GM21619 (cell line): ENCODE results near the gene TRAM2.

Source experiments
- ATAC-seq: cut with Tn5 transposase; IDR thresholded peaks from one replicate; pipeline ENCODE4 v1.9.1; 2021; ENCODE audit not compliant: unreplicated experiment

The TRAM2 gene

DNA sequence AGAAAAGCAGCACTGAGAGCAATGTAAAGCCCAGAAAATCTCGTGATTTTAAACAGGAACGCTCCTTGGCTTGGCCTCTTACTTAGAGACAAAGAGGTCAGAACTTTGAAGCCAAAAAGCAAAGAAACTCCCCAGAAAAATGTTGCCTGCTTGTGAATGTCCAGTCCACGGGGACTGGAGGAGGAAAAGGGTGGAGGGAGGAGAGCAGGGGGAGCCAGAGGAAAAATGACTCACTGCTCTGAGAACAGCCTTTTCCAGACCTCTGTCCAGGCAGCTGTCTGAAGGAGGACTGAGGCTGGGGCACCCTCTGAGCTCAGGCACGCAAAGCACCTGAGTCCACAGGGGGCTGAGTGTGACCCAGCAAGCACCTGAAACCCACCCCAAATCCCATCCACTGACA is 64.7 kb downstream of the TRAM2 start:
- ATAC-seq, result no peak

DNA sequence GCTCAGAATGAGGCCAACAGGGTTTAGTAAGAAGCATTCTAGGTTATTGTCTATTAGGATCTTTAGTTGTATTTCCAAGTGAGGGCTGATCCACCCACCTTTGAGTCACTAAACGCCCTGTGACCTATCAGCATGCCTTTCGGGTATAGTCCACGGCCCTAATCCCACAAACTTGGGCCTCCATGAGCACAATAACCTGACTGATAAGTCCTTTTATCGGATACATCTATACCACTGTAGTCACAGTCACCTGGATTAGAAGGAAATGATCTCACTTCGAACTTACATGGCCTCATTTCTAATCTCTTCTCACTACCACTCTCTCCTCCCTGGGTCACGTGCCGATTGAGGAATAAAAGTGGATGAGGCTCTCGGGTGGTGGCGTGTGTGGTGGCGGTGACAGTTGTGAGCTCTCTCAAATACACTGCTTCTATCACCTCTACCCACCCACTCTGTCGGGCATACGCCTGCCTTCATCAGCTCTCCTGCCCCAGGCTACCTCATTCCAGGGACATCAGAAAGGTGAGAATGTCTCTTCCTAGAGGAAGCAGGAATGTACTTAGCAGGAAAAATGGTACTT is 65.2 kb downstream of the TRAM2 start:
- no peak for ATAC-seq

DNA sequence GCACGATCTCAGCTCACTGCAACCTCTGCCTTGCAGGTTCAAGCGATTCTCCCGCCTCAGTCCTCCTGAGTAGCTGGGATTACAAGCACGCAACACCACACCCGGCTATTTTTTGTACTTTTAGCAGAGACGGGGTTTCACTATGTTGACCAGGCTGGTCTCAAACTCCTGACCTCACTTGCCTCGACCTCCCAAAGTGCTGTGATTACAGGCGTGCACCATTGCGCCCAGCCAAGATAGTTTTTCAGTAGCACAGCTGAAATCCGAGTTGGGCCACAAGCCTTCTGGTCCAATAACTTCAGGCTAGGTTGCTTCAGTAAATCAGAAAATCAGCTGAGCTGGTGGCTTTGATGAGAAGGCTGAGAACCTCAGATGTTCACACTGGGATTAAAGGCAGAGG is 65.7 kb downstream of the TRAM2 start:
- no peak for ATAC-seq

GRCh38 chr6:52510213-52510562 is 66.7 kb downstream of the TRAM2 start:
- no peak for ATAC-seq

DNA sequence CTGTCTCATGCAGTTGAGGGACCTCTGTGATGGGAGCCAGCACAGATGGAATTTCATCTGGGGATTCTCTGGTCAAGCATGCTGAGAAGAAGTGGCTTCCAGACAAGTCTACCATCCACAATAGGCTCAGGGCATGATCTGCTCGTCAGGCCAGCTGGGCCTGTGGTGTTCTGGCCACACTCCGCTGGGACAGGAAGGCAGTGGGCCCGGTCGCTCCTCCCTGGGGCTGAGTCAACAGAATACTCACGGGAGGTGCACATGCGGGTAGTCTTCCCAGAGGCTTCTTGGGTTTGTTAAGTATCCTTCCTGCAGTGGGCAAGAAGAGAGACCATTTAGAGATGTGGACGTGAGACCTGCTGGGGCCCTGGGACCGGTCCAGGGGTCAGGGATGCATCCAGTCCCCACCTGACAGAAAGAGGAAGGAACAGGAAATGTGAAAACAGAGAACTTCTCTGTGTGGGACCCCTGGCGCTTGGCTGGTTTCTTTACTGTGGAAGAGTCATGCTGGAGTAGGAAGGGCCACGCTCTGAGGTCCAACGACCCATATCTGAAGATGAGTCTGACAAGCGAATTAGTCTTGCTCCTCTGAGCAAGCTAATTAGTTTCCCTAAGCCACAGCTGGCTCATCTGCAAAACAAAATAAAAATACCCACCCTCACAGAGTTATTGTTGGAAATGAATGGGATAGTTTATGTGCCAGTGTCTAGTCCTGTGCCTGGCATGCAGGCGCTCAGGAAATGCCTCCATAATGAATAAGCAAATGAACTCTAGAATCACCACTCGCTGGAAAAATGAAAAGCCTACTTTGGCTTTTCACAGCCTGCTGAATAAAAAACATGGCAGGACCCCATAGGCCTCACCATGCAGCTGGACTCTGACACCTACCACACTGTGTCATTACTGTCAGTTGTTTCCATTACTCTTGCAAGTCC is 67.3 kb downstream of the TRAM2 start:
- ATAC-seq, result no peak

GRCh38 chr6:52508261-52508739 is 68.6 kb downstream of the TRAM2 start:
- ATAC-seq, result no peak

DNA sequence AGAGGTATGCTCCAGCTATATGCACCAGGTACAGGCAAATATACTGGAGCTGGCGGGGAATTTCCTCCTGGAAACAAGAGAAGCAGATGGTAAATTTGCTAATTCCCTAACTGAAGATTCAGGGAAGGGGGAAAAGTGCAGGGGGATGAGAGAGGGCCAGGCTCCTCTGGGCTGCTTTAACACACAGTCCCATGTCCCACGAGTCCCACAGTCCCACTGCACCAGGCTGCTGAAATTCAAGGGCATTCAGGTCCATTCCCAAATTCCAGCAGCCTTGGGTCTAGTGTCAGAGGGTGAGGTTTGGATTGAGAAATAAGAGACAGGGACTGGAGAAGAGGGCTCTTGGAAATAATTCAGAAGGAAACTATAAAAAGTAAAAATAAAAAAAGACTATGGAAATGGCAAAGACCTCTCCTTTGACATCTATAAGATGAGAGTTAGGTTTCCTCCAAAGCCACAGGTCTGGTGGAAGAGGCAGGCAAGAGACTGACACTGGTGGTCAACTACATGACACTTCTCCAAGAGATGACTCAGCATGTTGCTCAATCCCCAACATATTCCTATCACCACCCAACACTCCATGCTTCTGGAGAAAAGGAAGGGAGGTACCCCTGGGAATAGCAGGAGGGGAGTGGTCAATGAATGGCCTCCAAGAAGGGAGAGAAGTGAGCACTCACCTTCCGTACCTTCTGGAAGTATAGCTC is 69.2 kb downstream of the TRAM2 start:
- no peak for ATAC-seq

- ATAC-seq, result no peak
These were observed 70.4 kb downstream of the TRAM2 start for GRCh38 chr6:52506476-52506875.

DNA sequence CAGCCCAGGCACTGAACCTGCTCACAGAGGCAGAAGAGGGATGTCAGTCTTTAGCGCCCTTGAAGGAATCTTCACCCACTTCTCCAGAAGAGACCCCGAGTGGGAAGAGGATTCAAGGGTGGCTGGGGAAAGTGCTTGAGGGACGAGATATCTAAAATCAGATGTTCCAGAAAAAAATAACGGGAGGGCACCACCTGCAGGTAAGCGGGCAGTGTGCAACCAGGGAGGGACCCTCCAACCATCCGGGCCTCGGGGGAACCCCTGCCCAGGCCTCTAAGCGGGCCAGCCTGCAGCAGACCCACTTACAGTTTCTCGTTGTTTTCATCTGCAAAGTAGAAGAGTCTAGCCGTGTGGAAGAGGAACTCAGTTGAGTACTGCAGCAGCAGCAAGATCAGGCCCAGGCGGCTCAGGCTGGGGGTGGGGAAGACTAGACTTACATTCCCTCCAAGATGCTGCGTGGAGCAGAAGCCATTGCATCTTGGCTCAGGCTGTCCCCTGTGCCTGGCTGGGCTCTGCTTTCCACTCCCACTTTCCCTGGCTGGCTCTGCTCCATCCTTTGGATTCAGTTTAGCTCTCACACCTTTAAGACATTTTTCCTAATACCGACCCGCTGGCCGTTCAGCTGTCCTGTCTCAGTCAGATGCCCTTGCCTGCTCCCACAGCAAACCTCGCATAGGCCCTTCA is 71.0 kb downstream of the TRAM2 start:
- no peak for ATAC-seq

GRCh38 chr6:52504782-52505136 is 72.1 kb downstream of the TRAM2 start:
- no peak for ATAC-seq

- no peak for ATAC-seq
These were observed 72.7 kb downstream of the TRAM2 start for GRCh38 chr6:52503851-52504781.

- no peak for ATAC-seq
These were observed 73.5 kb downstream of the TRAM2 start for GRCh38 chr6:52503323-52503747.

GRCh38 chr6:52502306-52503029 is 74.4 kb downstream of the TRAM2 start:
- no peak for ATAC-seq

- no peak for ATAC-seq
These were observed 76.4 kb downstream of the TRAM2 start for GRCh38 chr6:52500238-52501129.

- no peak for ATAC-seq
These were observed 77.1 kb downstream of the TRAM2 start for GRCh38 chr6:52499681-52500236.

- no peak for ATAC-seq
These were observed 77.8 kb downstream of the TRAM2 start for GRCh38 chr6:52499026-52499425.

DNA sequence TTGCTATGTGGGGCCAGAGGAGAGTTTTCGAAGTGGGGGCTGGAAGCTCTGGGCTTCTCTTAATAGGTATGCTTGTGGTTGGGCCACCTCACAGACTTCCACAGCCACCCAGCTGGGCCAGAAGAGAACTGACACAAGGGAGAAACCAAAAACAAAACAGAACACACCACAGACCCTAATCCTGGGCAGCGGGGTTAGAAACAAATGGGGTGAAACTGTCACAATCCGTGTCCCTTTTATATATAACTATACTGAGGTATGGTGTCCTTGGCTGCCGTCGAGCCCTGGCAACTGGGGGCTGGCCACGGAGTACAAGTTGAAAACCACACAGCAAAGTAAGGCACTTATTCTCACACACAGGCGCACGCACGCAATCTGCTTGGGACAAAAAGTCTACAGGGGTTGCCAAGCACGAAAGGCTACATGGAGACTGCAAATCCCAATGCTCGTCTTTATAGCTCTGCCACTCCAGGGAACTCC is 78.3 kb downstream of the TRAM2 start:
- peak; percentile 35 for ATAC-seq
